Caco-2 (cell line): ENCODE results near the gene FAS. TPM values are rescaled to one million over a fixed set of nuclear protein-coding genes. Genes with fewer than 3 reads are reported as not detected.
"Not testable (repeated sequence)": the region's sequence is repeated elsewhere in the genome, so short reads cannot be mapped to it uniquely, and the experiment has no call there.

Experiments
- BruUV-seq: library from RNA; stranded (reverse); fragments of 400-500 nt; replicated peaks from 2 replicates; lab custom pipeline; 2021; lab: Mats Ljungman, UMichigan
- CTCF ChIA-PET: fragments of 300-600 bp; sonication (Branson Sonifier 250); formaldehyde crosslinking; loops from one replicate; lab custom pipeline; 2022; ENCODE audit warnings: antibody characterized with exemption; lab: Charles Lee
- POLR2A ChIA-PET: fragments of 300-600 bp; sonication (Branson Sonifier 250); formaldehyde crosslinking; loops from one replicate; lab custom pipeline; 2022; ENCODE audit warnings: antibody characterized with exemption; lab: Charles Lee
- DNase-seq, 2 experiments: peaks; one replicate each; pipeline versions ENCODE4 v3.0.0 to v3.0.0-alpha.2; 2020 to 2022
- H3K27me3 ChIP-seq: replicated peaks from 2 replicates; pipeline ENCODE4 v1.6.0; 2011; ENCODE audit warnings: low read length; ENCODE audit not compliant: control insufficient read depth, insufficient read depth
- H3K36me3 ChIP-seq: 2 replicates; pipeline ENCODE4 v1.5.1; 2011; ENCODE audit warnings: low read length; ENCODE audit not compliant: control insufficient read depth, insufficient read depth
- H3K4me1 ChIP-seq: fragments of 250-450 bp; sonication (Bioruptor Pico); 2 replicates; pipeline ENCODE4 v1.5.1; 2020; ENCODE audit warnings: mild to moderate bottlenecking
- H3K4me3 ChIP-seq: 2 replicates; pipeline ENCODE4 v1.5.1; 2011; ENCODE audit warnings: low read depth, mild to moderate bottlenecking, control low read depth, low read length
- H3K9me3 ChIP-seq: fragments of 250-450 bp; sonication (Bioruptor Pico); 2 replicates; pipeline ENCODE4 v1.5.1; 2020; ENCODE audit warnings: mild to moderate bottlenecking, moderate library complexity
- H3K27ac Mint-ChIP-seq: one replicate; pipeline ENCODE4 v1.8.0; 2022; ENCODE audit warnings: mixed read lengths; ENCODE audit not compliant: unreplicated experiment
- H3K27me3 Mint-ChIP-seq: one replicate; pipeline ENCODE4 v1.8.0; 2022; ENCODE audit warnings: mixed read lengths; ENCODE audit not compliant: insufficient read depth, unreplicated experiment
- H3K36me3 Mint-ChIP-seq: one replicate; pipeline ENCODE4 v1.8.0; 2022; ENCODE audit warnings: mild to moderate bottlenecking, mixed read lengths; ENCODE audit not compliant: insufficient read depth, unreplicated experiment
- H3K4me1 Mint-ChIP-seq: one replicate; pipeline ENCODE4 v1.8.0; 2022; ENCODE audit warnings: low read depth, mixed read lengths; ENCODE audit not compliant: unreplicated experiment
- H3K4me3 Mint-ChIP-seq: one replicate; pipeline ENCODE4 v1.8.0; 2022; ENCODE audit warnings: mild to moderate bottlenecking, moderate library complexity, mixed read lengths; ENCODE audit not compliant: unreplicated experiment
- H3K9me3 Mint-ChIP-seq: one replicate; pipeline ENCODE4 v1.8.0; 2022; ENCODE audit warnings: mixed read lengths; ENCODE audit not compliant: unreplicated experiment
- CTCF ChIP-seq, 2 experiments: fragments of 200-600 bp in 1 of 2; IDR thresholded peaks; 1 replicate in 1 of 2; 2 replicates in 1 of 2; pipeline versions ENCODE4 v1.5.1 to v1.8.0; 2011 to 2022; ENCODE audit warnings: antibody characterized with exemption in 1 of 2, control low read depth in 1 of 2, inconsistent platforms in 1 of 2, low read depth in 1 of 2, low read length in 1 of 2, mild to moderate bottlenecking in 1 of 2, moderate library complexity in 1 of 2; ENCODE audit not compliant: insufficient read depth in 1 of 2, severe bottlenecking in 1 of 2, unreplicated experiment in 1 of 2
- intact Hi-C: fragments of 100-400 bp; cut with micrococcal nuclease; formaldehyde crosslinking; loops from one replicate; pipeline ENCODE4 v1.10.0; 2022; ENCODE audit not compliant: unreplicated experiment
- total RNA-seq: library from RNA; stranded (reverse); gene quantifications from 2 replicates; pipeline ENCODE4 v1.2.3, GENCODE V29; 2022

Gene FAS
- total RNA-seq, 1 experiment from 2014 or later: not detected

GRCh38 chr10:89007129-89007893 is 16.7 kb downstream of the FAS start:
- BruUV-seq: no TSS peak
- no peak for DNase-seq
- Histone ChIP-seq H3K9me3 (no peaks in the 10 kb centered on the region), H3K4me1 (no peaks in the 10 kb centered on the region), H3K27me3 (no peaks in the 10 kb centered on the region), H3K36me3 (no peaks in the 10 kb centered on the region), H3K4me3 (no peak overlapping the region)
- no peak for TF ChIP-seq CTCF (IDR thresholded peaks at IDR 0.05; ENCODE audit: insufficient read depth in 1 of 2, low read depth in 1 of 2, low read length in 1 of 2, severe bottlenecking in 1 of 2, unreplicated experiment in 1 of 2)
- Mint-ChIP-seq H3K27ac (no peak overlapping the region), H3K4me3 (no peak overlapping the region), H3K36me3 (no peaks in the 10 kb centered on the region), H3K4me1 (no peaks in the 10 kb centered on the region), H3K9me3 (no peaks in the 10 kb centered on the region), H3K27me3 (peaks cover 13% of the 10 kb centered on the region)
- CTCF ChIA-PET: no interaction called here
- POLR2A ChIA-PET: no interaction called here
- intact Hi-C loops: no loop called here

- POLR2A ChIA-PET: interaction anchor here (0.6 kb wide), 1 partner anchor 21 kb away, joined by 3 read pairs; no protein-coding TSS in a partner anchor
- H3K36me3 ChIP-seq, H3K27me3 ChIP-seq, H3K4me1 Mint-ChIP-seq, CTCF ChIA-PET, H3K27ac Mint-ChIP-seq, H3K4me3 ChIP-seq, H3K4me3 Mint-ChIP-seq, intact Hi-C loops, H3K36me3 Mint-ChIP-seq, H3K4me1 ChIP-seq, BruUV-seq, H3K27me3 Mint-ChIP-seq, DNase-seq: not testable (repeated sequence)
- H3K9me3 ChIP-seq: peaks cover 14% of the 10 kb centered on the region
- H3K9me3 Mint-ChIP-seq: peaks cover 12% of the 10 kb centered on the region
Measured at GRCh38 chr10:89018700-89019346, 28.2 kb downstream of the FAS start.

GRCh38 chr10:89019569-89020327 is 29.1 kb downstream of the FAS start:
- no TSS peak for BruUV-seq
- no peak overlapping the region for H3K4me3 ChIP-seq
- POLR2A ChIA-PET: no interaction called here
- peaks cover 12% of the 10 kb centered on the region for H3K9me3 Mint-ChIP-seq
- no peaks in the 10 kb centered on the region for H3K4me1 Mint-ChIP-seq
- intact Hi-C loops: no loop called here
- no peak overlapping the region for H3K4me3 Mint-ChIP-seq
- no peak for TF ChIP-seq CTCF (IDR thresholded peaks at IDR 0.05; ENCODE audit: insufficient read depth in 1 of 2, low read depth in 1 of 2, low read length in 1 of 2, severe bottlenecking in 1 of 2, unreplicated experiment in 1 of 2)
- CTCF ChIA-PET: no interaction called here
- H3K27me3 Mint-ChIP-seq: peaks cover 7% of the 10 kb centered on the region
- H3K4me1 ChIP-seq: no peaks in the 10 kb centered on the region
- no peak for DNase-seq
- no peaks in the 10 kb centered on the region for H3K36me3 Mint-ChIP-seq
- H3K27me3 ChIP-seq: no peaks in the 10 kb centered on the region
- peaks cover 14% of the 10 kb centered on the region for H3K9me3 ChIP-seq
- no peak overlapping the region for H3K27ac Mint-ChIP-seq
- no peaks in the 10 kb centered on the region for H3K36me3 ChIP-seq

- H3K4me3 ChIP-seq, POLR2A ChIA-PET, CTCF ChIA-PET, BruUV-seq, H3K27me3 ChIP-seq, H3K27me3 Mint-ChIP-seq, H3K4me1 ChIP-seq, DNase-seq, H3K36me3 ChIP-seq, H3K4me3 Mint-ChIP-seq, H3K4me1 Mint-ChIP-seq, H3K36me3 Mint-ChIP-seq, H3K27ac Mint-ChIP-seq, intact Hi-C loops: not testable (repeated sequence)
- H3K9me3 ChIP-seq: peaks cover 14% of the 10 kb centered on the region
- H3K9me3 Mint-ChIP-seq: peaks cover 12% of the 10 kb centered on the region
Measured at GRCh38 chr10:89021526-89021925, 30.9 kb downstream of the FAS start.
